T1000 (cell line): ENCODE results near the gene THAP8.
A peak's percentile ranks its signal among the peaks of the same experiment; 100 is the strongest.

ENCODE experiments used
- DNase-seq: peaks from one replicate; lab custom pipeline; 2025; ENCODE audit warnings: mixed read lengths; lab: John Stamatoyannopoulos, UW

The THAP8 gene, protein sequence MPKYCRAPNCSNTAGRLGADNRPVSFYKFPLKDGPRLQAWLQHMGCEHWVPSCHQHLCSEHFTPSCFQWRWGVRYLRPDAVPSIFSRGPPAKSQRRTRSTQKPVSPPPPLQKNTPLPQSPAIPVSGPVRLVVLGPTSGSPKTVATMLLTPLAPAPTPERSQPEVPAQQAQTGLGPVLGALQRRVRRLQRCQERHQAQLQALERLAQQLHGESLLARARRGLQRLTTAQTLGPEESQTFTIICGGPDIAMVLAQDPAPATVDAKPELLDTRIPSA

DNA sequence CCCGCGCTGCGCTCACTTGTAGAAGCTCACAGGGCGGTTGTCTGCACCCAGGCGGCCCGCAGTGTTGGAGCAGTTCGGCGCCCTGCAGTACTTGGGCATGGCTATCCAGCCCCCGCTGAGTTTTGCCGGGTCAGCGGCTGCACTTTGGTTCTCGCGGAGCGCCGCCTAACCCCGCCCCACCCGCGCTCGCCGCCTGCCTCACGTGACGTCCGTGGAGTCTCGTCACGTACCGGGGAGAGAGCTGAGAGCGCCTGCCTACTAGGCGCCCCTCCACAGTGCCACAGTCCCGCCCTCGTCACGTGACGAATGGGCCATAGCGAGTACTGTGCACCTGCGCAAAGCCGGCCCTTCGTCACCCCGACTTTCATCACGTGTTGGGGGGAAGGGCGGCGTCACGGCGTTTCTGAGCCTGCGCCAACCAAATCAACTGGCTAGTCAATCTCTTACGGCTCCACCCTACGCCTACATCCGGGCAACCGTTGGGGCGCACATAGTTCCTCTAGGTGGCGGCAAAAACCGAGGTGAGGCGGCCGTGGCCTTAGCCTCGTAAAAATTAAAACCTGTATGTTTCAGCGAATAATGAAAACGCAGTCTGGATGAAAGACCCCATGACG, at the start of gene THAP8:
Gene THAP8, minus strand, starts transcription at position 167 of the 614 bp plus-strand sequence. Its CDS starts 68 bp downstream, at position 99.
- peak; percentile 99 for DNase-seq

DNA sequence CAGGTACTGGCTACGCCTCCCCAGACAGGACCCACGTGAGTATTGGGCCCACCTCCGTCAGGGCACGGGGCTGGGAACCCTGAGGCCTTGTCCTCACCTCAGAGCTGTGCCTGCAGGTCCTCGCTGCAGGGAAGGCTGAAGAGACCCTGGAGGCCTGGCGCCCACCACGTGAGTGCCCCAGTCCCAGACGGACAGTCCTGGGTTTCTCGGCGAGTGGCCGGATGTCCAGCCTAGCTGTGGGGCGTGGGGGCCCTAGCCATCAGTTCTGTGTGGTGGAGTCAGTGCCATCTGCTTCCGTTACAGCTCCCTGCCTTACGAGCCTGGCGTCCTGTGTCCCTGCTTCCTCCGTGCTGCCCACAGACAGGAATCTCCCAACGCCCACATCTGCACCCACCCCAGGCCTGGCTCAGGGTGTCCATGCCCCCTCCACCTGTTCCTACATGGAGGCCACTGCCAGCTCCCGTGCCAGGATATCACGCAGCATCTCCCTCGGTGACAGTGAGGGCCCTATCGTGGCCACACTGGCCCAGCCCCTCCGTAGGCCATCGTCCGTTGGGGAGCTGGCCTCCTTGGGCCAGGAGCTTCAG, 49.0 kb upstream of the THAP8 start:
- no peak for DNase-seq

DNA sequence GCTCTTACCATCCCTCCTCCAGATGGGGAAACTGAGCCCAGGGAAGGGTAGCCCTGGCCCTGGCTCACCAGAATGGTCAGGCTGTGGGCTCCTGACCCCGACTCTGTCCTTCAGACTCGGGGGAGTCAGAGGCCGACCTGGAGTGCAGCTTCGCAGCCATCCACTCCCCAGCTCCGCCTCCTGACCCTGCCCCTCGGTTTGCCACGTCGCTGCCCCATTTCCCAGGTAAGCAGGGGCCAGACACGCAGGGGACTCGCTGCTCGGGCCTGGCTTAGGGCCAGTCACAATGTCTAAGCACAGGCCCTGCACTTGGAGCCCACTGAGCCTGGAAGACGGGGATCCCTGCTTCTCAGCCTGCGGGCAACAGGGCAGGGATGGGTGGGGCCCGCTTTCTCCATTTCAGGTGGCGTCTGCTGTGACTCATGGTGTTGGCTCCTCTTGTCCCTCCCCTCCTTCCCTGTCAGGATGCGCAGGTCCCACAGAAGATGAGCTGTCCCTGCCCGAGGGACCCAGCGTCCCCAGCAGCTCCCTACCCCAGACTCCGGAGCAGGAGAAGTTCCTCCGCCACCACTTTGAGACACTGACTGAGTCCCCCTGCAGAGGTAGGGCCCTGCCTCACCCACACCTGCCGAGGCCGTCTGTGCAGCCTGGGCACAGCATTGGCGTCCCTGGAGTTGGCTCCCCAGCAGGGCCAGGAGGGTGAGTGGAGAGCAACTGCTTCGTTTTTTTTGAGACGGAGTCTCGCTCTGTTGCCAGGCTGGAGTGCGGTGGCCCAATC, 47.7 kb upstream of the THAP8 start:
- DNase-seq = no peak

DNA sequence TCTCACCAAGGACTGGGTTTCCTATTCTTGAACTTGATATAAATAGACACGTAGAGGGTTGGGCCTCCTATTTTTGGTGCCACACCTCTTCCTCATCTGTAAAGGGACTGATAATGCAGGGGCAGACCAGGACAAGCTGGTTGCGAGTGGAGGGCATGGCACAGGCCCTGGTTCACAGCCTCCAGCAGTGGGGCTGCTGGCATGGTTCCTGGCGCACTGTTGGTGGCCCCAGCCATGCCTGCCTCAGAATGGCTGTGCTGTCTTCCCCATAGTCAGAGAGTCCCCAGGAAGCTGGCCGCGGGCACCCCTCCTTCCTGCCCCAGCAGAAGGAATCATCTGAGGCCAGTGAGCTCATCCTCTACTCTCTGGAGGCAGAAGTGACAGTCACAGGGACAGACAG, 46.4 kb upstream of the THAP8 start:
- DNase-seq = no peak

DNA sequence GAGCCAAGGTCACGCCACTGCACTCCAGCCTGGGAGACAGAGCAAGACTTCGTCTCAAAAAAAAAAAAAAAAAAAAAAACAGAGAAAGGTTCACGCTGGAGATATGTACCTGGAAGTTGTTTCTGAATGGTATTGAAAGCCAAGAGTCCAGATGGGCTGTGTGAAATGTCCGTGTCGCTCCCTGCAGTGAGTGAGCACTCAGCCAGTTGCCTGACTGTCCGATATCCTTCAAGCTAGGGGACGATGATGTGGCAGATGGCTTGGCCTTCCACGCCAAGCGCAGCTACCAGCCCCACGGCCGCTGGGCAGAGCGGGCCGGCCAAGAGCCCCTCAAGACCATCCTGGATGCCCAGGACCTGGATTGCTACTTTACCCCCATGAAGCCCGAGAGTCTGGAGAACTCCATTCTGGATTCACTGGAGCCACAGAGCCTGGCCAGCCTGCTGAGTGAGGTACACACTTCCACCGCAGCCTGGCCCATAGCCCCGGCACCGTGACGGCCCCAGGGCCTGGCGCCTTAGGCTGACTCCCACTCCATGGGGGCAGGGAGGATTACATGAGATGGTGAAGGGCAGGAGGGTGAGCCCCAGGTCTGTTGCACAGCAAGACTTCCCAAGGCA, 45.2 kb upstream of the THAP8 start:
- DNase-seq = no peak

DNA sequence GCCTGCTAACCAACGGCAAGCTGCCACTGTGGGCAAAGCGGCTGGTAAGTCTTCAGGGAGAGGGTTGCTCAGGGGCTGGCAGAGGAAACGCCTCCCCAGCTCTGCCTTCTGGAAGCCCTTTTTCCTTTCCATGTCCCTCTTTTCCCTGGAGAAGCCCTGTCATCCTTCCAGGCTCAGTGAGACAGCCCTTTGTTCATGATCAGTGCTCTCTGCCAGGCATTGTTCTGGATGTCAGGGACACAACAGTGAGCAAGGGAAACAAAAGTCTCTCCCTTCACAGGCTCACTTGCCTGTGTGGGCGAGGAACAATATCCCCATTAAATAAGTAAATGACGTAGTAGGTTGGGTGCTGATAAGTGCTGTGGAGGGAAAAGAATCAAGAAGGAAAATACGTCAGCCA, 43.0 kb upstream of the THAP8 start:
- DNase-seq = no peak

DNA sequence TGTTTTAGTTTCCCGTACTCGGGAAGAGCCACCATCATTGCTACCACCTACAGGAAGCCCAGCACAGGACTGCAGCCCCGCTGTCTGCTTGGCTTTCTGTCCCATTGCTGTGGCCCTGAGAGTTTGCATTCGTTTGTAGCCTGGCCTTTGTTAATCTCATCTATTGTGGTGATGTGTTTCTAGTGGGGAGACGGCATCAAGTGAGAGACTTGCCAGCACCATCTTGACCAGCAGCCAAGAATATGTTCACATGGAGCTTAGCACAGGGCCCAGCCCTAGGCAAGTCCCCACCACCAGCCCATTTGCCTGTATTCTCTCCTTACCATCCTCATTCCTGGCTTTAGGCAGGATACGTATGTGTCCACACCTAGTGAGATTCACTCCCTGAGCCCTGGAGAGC, 39.6 kb upstream of the THAP8 start:
- no peak for DNase-seq

DNA sequence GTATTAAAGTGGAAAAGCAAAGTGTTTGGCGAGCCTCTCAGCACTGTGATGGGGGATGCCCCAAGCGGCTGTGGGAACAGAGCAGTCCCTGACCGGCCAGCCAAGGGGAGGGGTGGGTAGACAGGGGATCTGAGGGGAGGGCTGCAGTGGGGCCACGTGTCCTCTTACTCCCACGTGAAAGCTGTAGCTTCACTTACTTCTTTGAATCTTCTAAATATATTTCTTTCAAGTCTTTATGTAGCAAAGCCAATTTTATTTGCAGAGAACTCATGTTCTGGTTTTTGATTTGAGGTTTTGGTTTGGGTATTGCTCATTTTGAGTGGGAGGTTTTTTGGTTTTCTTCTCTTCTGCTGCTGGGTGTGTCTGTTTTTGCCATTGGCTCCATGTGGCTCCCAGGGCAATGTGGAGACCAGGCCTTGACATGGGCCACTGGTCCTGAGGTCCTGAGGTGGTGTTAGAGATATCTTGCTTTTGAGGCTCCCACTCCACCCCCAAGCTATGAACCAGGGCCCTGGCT, 39.1 kb upstream of the THAP8 start:
- DNase-seq = no peak

DNA sequence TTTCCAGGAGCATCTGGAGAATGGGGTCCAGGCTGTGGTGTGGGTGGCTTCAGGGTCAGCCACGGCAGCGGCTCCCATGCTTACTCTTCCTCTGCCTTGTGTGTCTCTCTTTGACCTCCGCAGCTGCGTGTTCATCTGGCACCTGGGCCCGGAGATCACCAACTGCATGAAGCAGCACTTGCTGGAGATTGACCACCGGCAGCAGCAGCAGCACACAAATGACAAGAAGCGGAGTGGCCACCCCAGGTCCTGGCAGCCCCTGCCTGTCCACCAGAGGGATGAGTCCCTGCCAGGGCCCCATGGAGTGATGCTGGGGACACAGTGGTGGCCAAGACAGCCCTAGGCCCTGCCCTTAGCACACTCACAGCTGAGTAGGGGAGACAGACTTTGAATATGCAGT, 38.5 kb upstream of the THAP8 start:
- no peak for DNase-seq

DNA sequence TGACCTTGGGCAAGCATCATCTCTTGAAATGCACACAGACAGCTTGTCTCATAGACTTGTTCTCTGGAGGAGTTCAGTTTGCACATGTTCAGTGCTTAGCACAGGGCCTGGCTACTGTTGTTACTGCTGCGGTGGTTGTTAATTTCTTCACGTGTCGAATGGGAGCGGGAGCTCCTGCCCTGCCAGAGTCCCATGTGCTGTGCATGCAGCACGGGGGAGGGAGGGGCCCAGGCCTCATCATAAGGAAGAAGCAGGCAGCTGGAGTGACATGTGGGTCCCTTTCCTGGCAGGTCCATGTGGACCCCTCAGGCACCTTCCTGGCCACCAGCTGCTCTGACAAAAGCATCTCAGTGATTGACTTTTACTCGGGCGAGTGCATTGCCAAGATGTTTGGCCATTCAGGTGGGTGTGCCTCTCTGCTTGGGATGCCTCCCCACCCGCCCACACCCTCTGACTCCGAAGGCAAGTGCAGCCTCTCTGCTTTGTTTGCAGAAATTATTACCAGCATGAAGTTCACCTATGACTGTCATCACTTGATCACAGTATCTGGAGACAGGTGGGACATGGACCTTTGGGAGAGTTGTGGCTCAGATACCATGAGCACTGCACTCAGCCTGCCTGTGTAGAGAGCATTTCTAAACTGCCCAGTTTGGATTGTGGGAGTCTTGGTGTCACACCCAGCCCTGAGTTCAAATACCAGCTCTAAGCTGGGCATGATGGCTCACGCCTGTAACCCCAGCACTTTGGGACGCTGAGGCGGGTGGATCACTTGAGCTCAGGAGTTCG, 37.0 kb upstream of the THAP8 start:
- no peak for DNase-seq

DNA sequence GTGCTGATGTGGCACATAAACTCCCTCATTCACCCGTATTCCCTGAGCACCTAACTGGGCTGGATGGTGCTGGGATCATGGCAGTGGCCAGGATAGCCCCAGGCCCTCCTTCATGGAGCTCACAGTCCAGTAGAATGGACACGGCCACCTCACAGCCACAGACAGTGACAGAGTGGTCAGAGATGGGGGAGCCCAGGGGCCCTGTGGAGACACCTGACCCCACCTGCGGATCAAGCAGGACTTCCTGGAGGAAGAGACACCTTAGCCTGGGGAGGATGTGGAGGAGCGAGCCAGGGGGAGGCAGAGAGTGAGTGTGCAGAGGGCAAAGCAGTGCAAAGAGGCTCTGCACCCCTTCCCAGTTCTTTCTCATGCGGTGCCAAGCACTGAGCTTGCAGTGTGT, 35.8 kb upstream of the THAP8 start:
- DNase-seq = no peak

DNA sequence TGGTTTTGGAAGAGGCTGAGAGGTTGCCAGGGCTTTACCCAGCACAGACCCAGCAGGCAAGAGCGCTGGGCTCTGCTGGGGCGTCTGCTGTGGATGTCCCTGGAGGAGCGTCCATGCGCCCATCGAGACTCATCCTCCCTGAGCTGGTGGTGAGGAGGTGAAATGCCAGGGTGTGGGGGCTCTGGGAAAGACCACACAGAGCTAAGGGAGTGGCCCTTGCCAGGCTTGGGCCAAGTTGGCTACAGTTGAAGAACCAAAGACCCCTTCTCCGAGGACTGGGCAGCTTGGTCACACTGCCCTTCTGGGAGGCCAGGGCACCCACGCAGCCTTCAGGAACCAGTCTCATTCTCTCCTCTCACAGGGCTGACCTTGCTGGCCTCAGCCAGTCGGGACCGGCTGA, 32.2 kb upstream of the THAP8 start:
- no peak for DNase-seq

DNA sequence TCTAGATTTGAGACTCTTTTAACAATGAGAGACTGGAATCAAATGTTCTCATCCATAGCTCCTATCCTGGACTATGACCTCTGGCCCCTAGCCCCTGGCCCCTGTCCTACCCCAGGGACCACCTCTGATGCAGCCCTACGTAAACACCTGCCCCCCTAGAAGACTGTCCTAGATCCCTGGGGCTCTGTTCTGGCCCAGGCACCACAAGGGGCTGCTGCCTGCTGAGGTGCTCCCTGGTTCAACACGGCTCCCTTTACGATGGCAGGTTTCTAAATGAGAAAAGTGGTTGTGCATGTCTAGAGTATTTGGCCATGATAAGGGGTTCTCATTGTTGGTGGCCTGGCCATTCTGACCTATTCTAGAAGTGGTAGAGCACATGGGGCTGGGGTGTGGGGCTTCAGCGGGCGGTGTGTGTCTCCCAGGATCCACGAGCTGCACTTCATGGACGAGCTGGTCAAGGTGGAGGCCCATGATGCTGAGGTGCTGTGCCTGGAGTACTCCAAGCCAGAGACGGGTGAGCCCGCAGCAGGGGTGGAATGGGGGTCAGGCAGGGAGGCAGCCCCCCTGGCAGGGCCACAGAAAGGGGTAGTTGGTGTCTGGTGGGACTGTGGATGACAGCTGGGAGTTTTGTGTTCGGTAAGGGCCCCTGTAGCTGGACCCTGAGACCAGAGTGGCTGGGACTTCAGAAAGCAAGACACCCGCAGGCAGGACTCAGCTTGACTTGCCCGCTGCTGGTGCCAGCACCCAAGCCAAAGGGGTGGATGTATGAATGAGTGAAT, 30.3 kb upstream of the THAP8 start:
- DNase-seq = no peak

DNA sequence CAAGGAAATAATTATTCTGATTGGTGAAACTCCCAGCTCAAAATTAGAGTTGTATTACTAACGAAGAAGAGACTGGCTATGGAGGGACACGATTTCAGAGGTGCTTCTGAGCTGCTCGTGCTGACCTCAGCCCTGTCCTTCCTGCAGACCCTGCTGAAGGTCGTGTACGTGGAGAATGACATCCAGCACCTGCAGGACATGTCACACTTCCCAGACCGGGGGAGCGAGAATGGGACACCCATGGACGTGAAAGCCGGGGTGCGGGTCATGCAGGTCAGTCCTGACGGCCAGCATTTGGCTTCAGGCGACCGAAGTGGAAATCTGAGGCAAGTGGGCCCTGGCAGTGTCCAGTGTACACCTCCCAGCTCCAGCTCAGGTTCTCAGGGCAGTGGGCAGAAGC, 28.8 kb upstream of the THAP8 start:
- no peak for DNase-seq

DNA sequence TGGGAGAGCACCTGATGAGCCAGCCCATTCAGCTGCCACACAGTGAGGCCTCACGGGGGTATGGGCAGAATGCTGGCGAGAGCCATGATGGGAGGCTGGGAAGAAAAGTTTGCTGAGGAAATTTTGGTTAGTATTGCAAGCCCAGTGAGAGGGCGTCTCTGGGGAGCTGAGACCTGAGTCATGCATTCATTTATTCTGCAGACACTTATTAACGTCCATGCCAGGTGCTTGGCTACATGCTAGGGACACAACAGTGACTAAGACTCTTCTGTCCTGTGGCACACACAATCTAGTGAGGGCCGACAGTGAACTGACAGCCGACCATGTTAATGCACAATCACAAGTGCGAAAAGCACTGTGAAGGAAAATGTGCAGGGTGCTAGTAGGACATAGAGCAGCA, 27.8 kb upstream of the THAP8 start:
- DNase-seq = no peak

DNA sequence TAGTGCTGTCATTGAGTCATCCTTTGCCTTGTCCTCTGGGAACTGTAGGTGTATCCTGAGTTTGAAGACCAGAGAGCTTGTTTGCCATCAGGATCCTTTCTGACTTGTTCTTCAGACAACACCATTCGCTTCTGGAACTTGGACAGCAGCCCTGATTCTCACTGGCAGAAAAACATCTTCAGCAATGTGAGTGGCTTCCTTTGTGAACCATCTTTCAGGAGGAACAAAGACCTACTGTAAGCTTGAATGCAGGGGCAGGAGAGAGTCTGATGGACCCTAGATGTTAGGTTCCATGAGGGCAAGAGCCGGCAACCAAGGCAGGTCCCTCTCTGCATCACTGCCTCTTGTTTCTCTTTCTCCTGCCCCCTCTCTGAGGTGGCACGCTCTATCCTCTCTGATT, 27.3 kb upstream of the THAP8 start:
- DNase-seq = no peak

DNA sequence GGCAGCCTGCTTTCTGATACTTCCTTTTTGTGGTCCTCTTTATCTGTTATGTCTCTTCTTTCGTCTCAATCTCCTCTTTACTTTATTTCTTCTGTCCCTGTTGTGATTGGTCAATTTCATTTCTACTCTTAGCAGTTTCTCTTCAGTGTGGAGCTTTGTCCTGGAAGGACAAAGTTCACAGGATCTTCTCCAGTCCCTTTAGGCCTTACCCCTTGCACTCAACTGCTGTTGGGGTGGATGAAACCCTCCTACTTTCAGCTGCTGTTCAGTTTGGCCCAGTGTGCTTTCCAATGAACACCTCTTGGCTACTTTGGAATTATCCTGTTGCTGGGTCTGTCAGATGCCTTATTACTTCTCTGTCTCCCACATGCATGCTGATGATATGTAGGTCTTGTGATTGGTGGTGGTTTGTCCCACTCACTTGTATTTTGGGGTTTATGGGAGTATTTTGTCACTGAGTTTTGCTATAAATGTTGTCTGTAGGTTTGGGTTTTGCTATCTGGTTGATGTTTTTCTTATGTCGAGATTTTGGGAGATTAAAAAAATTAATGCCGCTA, 25.4 kb upstream of the THAP8 start:
- DNase-seq = no peak

DNA sequence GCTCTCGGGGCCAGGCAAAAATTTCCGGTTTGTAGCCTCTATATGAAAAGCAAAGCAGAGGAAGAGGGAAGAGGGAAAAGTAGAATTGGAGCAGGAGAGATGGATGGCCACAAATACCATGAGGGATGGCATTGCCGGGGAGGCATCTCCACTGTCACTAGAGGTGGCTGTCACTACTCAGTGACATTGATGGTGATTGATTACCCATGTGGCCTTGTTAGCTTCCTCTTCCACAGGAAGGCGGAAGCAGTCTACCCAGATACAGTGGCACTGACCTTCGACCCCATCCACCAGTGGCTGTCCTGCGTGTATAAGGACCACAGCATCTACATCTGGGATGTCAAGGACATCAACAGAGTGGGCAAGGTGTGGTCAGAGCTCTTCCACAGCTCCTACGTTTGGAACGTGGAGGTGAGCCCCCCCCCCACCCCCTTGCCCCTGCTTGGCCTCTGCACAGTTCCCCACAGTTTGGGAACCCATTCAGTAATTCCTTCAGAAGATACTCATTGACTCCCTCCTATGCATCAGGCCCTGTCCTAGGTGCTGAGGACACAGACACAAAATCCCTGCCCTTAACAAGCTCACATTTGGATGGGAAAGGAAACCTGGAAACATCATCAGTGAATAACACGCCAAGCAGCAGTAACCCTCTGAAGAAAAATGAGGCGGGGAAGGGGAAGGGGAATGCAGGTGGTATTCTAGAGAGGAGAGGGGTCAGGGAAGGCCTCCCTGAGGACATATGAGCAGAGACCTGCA, 19.2 kb upstream of the THAP8 start:
- DNase-seq = no peak

DNA sequence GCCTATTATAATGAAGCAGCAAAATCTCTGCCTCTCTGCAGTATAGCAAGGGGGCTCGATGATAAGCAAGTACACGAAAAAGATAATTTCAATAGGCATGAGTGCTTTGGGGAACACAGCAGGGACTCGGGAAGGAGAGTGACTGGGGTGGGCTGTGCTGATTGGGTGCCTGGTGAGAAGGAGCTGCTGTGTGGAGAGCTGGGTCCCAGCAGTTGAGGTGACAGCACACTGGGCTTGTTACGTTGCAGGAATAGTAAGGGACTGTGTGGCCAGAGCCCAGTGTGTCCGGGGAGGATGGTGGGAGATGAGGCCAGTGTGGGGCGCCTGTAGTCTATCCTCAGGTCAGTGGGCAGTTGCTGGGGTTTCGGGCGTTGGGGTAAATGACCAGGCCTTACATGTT, 18.0 kb upstream of the THAP8 start:
- no peak for DNase-seq
